GM06990 (cell line): ENCODE measurements around the gene COL11A1.

Experiments used
- DNase-seq: peaks from one replicate; pipeline ENCODE4 v3.0.0-alpha.2; 2011; ENCODE audit not compliant: insufficient read length; ENCODE audit errors: extremely low read depth
- H3K27me3 ChIP-seq: replicated peaks from 2 replicates; pipeline ENCODE4 v1.6.0; 2011; ENCODE audit warnings: low read length; ENCODE audit not compliant: control insufficient read depth, insufficient read depth
- H3K36me3 ChIP-seq: 2 replicates; pipeline ENCODE4 v1.5.1; 2011; ENCODE audit warnings: low read length; ENCODE audit not compliant: control insufficient read depth, insufficient read depth
- H3K4me3 ChIP-seq: replicated peaks from 2 replicates; pipeline ENCODE4 v1.5.1; 2011; ENCODE audit warnings: low read depth, mild to moderate bottlenecking, control low read depth, low read length
- CTCF ChIP-seq: IDR thresholded peaks from 2 replicates; pipeline ENCODE4 v1.5.1; 2011; ENCODE audit warnings: low read length, control low read depth, mild to moderate bottlenecking, inconsistent platforms; ENCODE audit not compliant: insufficient read depth, poor library complexity, severe bottlenecking

COL11A1 gene

GRCh38 chr1:102899935-102900334 is 208.4 kb downstream of the COL11A1 start:
- no peak for DNase-seq
- Histone ChIP-seq H3K27me3 (no peaks in the 10 kb centered on the region), H3K4me3 (no peak overlapping the region), H3K36me3 (no peaks in the 10 kb centered on the region)
- TF ChIP-seq CTCF = no peak

GRCh38 chr1:102897557-102897956 is 210.8 kb downstream of the COL11A1 start:
- no peak for TF ChIP-seq CTCF
- no peak overlapping the region for H3K4me3 ChIP-seq
- no peaks in the 10 kb centered on the region for H3K36me3 ChIP-seq
- DNase-seq = no peak
- H3K27me3 ChIP-seq = no peaks in the 10 kb centered on the region

GRCh38 chr1:102896771-102897170 is 211.6 kb downstream of the COL11A1 start:
- Histone ChIP-seq H3K27me3 (no peaks in the 10 kb centered on the region), H3K36me3 (no peaks in the 10 kb centered on the region), H3K4me3 (no peak overlapping the region)
- no peak for DNase-seq
- no peak for TF ChIP-seq CTCF

- TF ChIP-seq CTCF = no peak
- no peak for DNase-seq
These were observed 212.0 kb downstream of the COL11A1 start for GRCh38 chr1:102896286-102896685.

GRCh38 chr1:102891868-102892625 is 216.3 kb downstream of the COL11A1 start:
- H3K4me3 ChIP-seq = no peak overlapping the region
- no peak for DNase-seq
- H3K27me3 ChIP-seq = no peaks in the 10 kb centered on the region
- TF ChIP-seq CTCF = no peak
- no peaks in the 10 kb centered on the region for H3K36me3 ChIP-seq

More at GRCh38 chr1:102896286-102896685, 212.0 kb downstream of the COL11A1 start:
- Histone ChIP-seq H3K4me3 (no peak overlapping the region), H3K27me3 (no peaks in the 10 kb centered on the region), H3K36me3 (no peaks in the 10 kb centered on the region)
